Caco-2 (cell line): Measurements from ENCODE around the gene DGKB. TPM values are rescaled to one million over a fixed set of nuclear protein-coding genes. Genes with fewer than 3 reads are reported as not detected.

Experiments used
- BruUV-seq: library from RNA; stranded (reverse); fragments of 400-500 nt; replicated peaks from 2 replicates; lab custom pipeline; 2021; lab: Mats Ljungman, UMichigan
- CTCF ChIA-PET: fragments of 300-600 bp; sonication (Branson Sonifier 250); formaldehyde crosslinking; loops from one replicate; lab custom pipeline; 2022; ENCODE audit warnings: antibody characterized with exemption; lab: Charles Lee
- POLR2A ChIA-PET: fragments of 300-600 bp; sonication (Branson Sonifier 250); formaldehyde crosslinking; loops from one replicate; lab custom pipeline; 2022; ENCODE audit warnings: antibody characterized with exemption; lab: Charles Lee
- DNase-seq, 2 experiments: peaks; one replicate each; pipeline versions ENCODE4 v3.0.0 to v3.0.0-alpha.2; 2020 to 2022
- H3K27me3 ChIP-seq: replicated peaks from 2 replicates; pipeline ENCODE4 v1.6.0; 2011; ENCODE audit warnings: low read length; ENCODE audit not compliant: control insufficient read depth, insufficient read depth
- H3K36me3 ChIP-seq: 2 replicates; pipeline ENCODE4 v1.5.1; 2011; ENCODE audit warnings: low read length; ENCODE audit not compliant: control insufficient read depth, insufficient read depth
- H3K4me1 ChIP-seq: fragments of 250-450 bp; sonication (Bioruptor Pico); 2 replicates; pipeline ENCODE4 v1.5.1; 2020; ENCODE audit warnings: mild to moderate bottlenecking
- H3K4me3 ChIP-seq: 2 replicates; pipeline ENCODE4 v1.5.1; 2011; ENCODE audit warnings: low read depth, mild to moderate bottlenecking, control low read depth, low read length
- H3K9me3 ChIP-seq: fragments of 250-450 bp; sonication (Bioruptor Pico); 2 replicates; pipeline ENCODE4 v1.5.1; 2020; ENCODE audit warnings: mild to moderate bottlenecking, moderate library complexity
- H3K27ac Mint-ChIP-seq: one replicate; pipeline ENCODE4 v1.8.0; 2022; ENCODE audit warnings: mixed read lengths; ENCODE audit not compliant: unreplicated experiment
- H3K27me3 Mint-ChIP-seq: one replicate; pipeline ENCODE4 v1.8.0; 2022; ENCODE audit warnings: mixed read lengths; ENCODE audit not compliant: insufficient read depth, unreplicated experiment
- H3K36me3 Mint-ChIP-seq: one replicate; pipeline ENCODE4 v1.8.0; 2022; ENCODE audit warnings: mild to moderate bottlenecking, mixed read lengths; ENCODE audit not compliant: insufficient read depth, unreplicated experiment
- H3K4me1 Mint-ChIP-seq: one replicate; pipeline ENCODE4 v1.8.0; 2022; ENCODE audit warnings: low read depth, mixed read lengths; ENCODE audit not compliant: unreplicated experiment
- H3K4me3 Mint-ChIP-seq: one replicate; pipeline ENCODE4 v1.8.0; 2022; ENCODE audit warnings: mild to moderate bottlenecking, moderate library complexity, mixed read lengths; ENCODE audit not compliant: unreplicated experiment
- H3K9me3 Mint-ChIP-seq: one replicate; pipeline ENCODE4 v1.8.0; 2022; ENCODE audit warnings: mixed read lengths; ENCODE audit not compliant: unreplicated experiment
- intact Hi-C: fragments of 100-400 bp; cut with micrococcal nuclease; formaldehyde crosslinking; loops from one replicate; pipeline ENCODE4 v1.10.0; 2022; ENCODE audit not compliant: unreplicated experiment
- total RNA-seq: library from RNA; stranded (reverse); gene quantifications from 2 replicates; pipeline ENCODE4 v1.2.3, GENCODE V29; 2022
- TF ChIP-seq, protein P1 (sequence below), 2 experiments: fragments of 200-600 bp in 1 of 2; IDR thresholded peaks; 1 replicate in 1 of 2; 2 replicates in 1 of 2; pipeline versions ENCODE4 v1.5.1 to v1.8.0; 2011 to 2022; ENCODE audit warnings: antibody characterized with exemption in 1 of 2, control low read depth in 1 of 2, inconsistent platforms in 1 of 2, low read depth in 1 of 2, low read length in 1 of 2, mild to moderate bottlenecking in 1 of 2, moderate library complexity in 1 of 2; ENCODE audit not compliant: insufficient read depth in 1 of 2, severe bottlenecking in 1 of 2, unreplicated experiment in 1 of 2

Gene DGKB
- total RNA-seq, 1 experiment from 2014 or later = 0.39 TPM

DNA sequence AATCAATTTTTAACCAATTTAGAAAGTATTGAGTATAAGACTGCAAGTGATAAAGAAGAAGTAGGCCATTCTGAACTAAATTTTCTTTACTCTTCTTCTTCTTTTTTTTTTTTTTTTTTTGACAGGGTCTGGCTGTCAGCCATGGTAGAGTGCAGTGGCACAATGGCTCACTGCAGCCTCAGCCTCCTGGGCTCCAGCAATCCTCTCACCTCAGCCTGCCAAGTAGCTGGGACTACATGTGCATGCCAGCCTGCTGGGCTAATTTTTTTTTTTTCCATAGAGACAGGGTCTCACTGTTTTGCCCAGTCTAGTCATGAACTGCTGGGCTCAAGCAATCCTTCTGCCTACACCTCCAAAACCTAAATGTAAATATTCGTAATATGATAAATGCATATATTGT is 63.2 kb downstream of the DGKB start:
- no peak for DNase-seq
- Mint-ChIP-seq H3K27ac (no peak overlapping the region), H3K27me3 (peaks cover 3% of the 10 kb centered on the region), H3K36me3 (no peaks in the 10 kb centered on the region), H3K9me3 (no peaks in the 10 kb centered on the region), H3K4me1 (no peaks in the 10 kb centered on the region), H3K4me3 (no peak overlapping the region)
- no peaks in the 10 kb centered on the region for H3K4me1 ChIP-seq
- ChIA-PET POLR2A (no interaction called here), CTCF (no interaction called here)
- H3K4me3 ChIP-seq = no peak overlapping the region
- H3K36me3 ChIP-seq = no peaks in the 10 kb centered on the region
- intact Hi-C loops = no loop called here
- BruUV-seq = no TSS peak
- H3K27me3 ChIP-seq = no peaks in the 10 kb centered on the region
- TF ChIP-seq, protein P1, sequence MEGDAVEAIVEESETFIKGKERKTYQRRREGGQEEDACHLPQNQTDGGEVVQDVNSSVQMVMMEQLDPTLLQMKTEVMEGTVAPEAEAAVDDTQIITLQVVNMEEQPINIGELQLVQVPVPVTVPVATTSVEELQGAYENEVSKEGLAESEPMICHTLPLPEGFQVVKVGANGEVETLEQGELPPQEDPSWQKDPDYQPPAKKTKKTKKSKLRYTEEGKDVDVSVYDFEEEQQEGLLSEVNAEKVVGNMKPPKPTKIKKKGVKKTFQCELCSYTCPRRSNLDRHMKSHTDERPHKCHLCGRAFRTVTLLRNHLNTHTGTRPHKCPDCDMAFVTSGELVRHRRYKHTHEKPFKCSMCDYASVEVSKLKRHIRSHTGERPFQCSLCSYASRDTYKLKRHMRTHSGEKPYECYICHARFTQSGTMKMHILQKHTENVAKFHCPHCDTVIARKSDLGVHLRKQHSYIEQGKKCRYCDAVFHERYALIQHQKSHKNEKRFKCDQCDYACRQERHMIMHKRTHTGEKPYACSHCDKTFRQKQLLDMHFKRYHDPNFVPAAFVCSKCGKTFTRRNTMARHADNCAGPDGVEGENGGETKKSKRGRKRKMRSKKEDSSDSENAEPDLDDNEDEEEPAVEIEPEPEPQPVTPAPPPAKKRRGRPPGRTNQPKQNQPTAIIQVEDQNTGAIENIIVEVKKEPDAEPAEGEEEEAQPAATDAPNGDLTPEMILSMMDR (IDR thresholded peaks at IDR 0.05; ENCODE audit: insufficient read depth in 1 of 2, low read depth in 1 of 2, low read length in 1 of 2, severe bottlenecking in 1 of 2, unreplicated experiment in 1 of 2) = no peak
- H3K9me3 ChIP-seq = no peaks in the 10 kb centered on the region

DNA sequence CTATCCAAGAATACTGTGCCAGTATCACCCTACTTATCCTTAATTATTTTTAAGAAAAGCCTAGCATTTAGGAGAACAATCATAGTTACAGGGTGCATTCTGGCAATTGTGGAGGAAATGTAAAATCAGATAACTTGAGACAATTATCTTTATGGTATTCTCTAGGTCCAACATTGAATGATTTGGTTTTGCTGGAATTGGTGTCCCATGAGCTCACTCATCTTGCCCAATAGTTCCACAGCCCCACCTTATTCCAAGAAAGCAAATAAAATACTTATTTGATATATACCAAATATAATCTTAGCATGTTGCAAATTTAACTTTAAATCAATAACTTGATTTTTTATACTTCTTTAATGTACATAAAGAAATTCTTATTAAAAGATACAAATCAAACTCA is 65.3 kb downstream of the DGKB start:
- TF ChIP-seq, protein P1 (IDR thresholded peaks at IDR 0.05; ENCODE audit: insufficient read depth in 1 of 2, low read depth in 1 of 2, low read length in 1 of 2, severe bottlenecking in 1 of 2, unreplicated experiment in 1 of 2) = no peak
- no peak for DNase-seq
- CTCF ChIA-PET = no interaction called here
- no TSS peak for BruUV-seq
- Mint-ChIP-seq H3K27me3 (peaks cover 3% of the 10 kb centered on the region), H3K9me3 (no peaks in the 10 kb centered on the region), H3K36me3 (no peaks in the 10 kb centered on the region), H3K4me3 (no peak overlapping the region), H3K27ac (no peak overlapping the region), H3K4me1 (no peaks in the 10 kb centered on the region)
- no peak overlapping the region for H3K4me3 ChIP-seq
- intact Hi-C loops = no loop called here
- H3K9me3 ChIP-seq = no peaks in the 10 kb centered on the region
- H3K4me1 ChIP-seq = no peaks in the 10 kb centered on the region
- POLR2A ChIA-PET = no interaction called here
- H3K27me3 ChIP-seq = no peaks in the 10 kb centered on the region
- H3K36me3 ChIP-seq = no peaks in the 10 kb centered on the region

DNA sequence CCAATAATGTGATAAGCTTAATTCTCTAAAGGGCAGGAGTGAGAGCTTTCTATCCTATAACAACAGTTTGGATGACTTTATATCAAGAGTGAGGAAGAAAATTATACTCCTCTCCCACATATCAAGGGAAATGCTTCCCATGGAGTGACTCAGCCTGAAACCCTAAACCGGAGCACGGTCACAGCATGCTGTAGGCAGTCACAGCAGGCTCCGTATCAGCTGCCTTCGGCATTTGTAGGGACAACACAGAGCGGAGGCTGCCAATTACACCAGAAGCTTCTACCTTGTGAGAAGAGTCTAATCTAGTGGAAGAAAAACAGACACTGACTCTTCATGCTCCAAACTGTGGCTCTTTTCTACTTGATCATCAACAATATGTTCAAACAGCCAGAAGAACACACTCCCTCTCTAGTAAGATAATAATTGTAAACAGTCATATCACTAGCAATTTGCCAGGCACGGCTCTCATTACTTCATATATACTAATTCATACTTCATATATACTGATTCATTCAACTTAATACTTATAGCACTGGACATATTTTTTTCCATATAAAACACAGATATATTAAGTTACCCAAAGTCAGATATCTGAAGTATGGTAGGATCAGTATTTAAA is 65.9 kb downstream of the DGKB start:
- intact Hi-C loops = no loop called here
- no peak overlapping the region for H3K27ac Mint-ChIP-seq
- BruUV-seq = no TSS peak
- TF ChIP-seq, protein P1 (IDR thresholded peaks at IDR 0.05; ENCODE audit: insufficient read depth in 1 of 2, low read depth in 1 of 2, low read length in 1 of 2, severe bottlenecking in 1 of 2, unreplicated experiment in 1 of 2) = no peak
- H3K4me1 Mint-ChIP-seq = no peaks in the 10 kb centered on the region
- no peak overlapping the region for H3K4me3 Mint-ChIP-seq
- H3K36me3 Mint-ChIP-seq = no peaks in the 10 kb centered on the region
- peaks cover 3% of the 10 kb centered on the region for H3K27me3 Mint-ChIP-seq
- ChIA-PET POLR2A (no interaction called here), CTCF (no interaction called here)
- Histone ChIP-seq H3K4me3 (no peak overlapping the region), H3K9me3 (no peaks in the 10 kb centered on the region), H3K36me3 (no peaks in the 10 kb centered on the region), H3K4me1 (no peaks in the 10 kb centered on the region), H3K27me3 (no peaks in the 10 kb centered on the region)
- no peak for DNase-seq
- no peaks in the 10 kb centered on the region for H3K9me3 Mint-ChIP-seq
